A673 (cell line): Measurements from ENCODE around the gene SCART1. TPM values are rescaled to one million over a fixed set of nuclear protein-coding genes. Genes with fewer than 3 reads are reported as not detected.

Experiments
- BruUV-seq: library from RNA; stranded (reverse); fragments of 400-500 nt; replicated peaks from 2 replicates; lab custom pipeline; 2021; lab: Mats Ljungman, UMichigan
- CTCF ChIA-PET: fragments of 300-600 bp; sonication (Branson Sonifier 250); formaldehyde crosslinking; loops from one replicate; lab custom pipeline; 2022; ENCODE audit warnings: antibody characterized with exemption; lab: Charles Lee
- POLR2A ChIA-PET: fragments of 300-600 bp; sonication (Branson Sonifier 250); formaldehyde crosslinking; loops from one replicate; lab custom pipeline; 2022; ENCODE audit warnings: antibody characterized with exemption; ENCODE audit not compliant: low non-redundant PET; lab: Charles Lee
- DNase-seq: peaks from one replicate; pipeline ENCODE4 v3.0.0-alpha.2; 2015; ENCODE audit warnings: low spot score
- H3K27ac ChIP-seq: fragments of 200-600 bp; sonication (generic); 2 replicates; pipeline ENCODE4 v1.5.1; 2016; ENCODE audit warnings: mixed run types, low read depth, mild to moderate bottlenecking, mixed read lengths, antibody characterized with exemption, low read length; ENCODE audit not compliant: poor library complexity, severe bottlenecking
- H3K27me3 ChIP-seq: fragments of 200-600 bp; sonication (generic); replicated peaks from 2 replicates; pipeline ENCODE4 v1.6.1; 2017; ENCODE audit warnings: mixed run types, low read depth, mild to moderate bottlenecking, mixed read lengths, antibody characterized with exemption, low read length; ENCODE audit not compliant: insufficient read depth, poor library complexity
- H3K36me3 ChIP-seq: fragments of 200-600 bp; sonication (generic); 2 replicates; pipeline ENCODE4 v1.6.1; 2016; ENCODE audit warnings: mixed run types, mild to moderate bottlenecking, mixed read lengths, antibody characterized with exemption, low read length; ENCODE audit not compliant: insufficient read depth, poor library complexity, severe bottlenecking
- H3K4me1 ChIP-seq: fragments of 200-600 bp; sonication (generic); 2 replicates; pipeline ENCODE4 v1.6.1; 2017; ENCODE audit warnings: mixed run types, mild to moderate bottlenecking, mixed read lengths, antibody characterized with exemption, low read length; ENCODE audit not compliant: insufficient read depth, poor library complexity, severe bottlenecking
- H3K4me3 ChIP-seq: fragments of 200-600 bp; sonication (generic); 2 replicates; pipeline ENCODE4 v1.5.1; 2016; ENCODE audit warnings: low read depth, mixed run types, mild to moderate bottlenecking, mixed read lengths, low read length; ENCODE audit not compliant: poor library complexity, severe bottlenecking
- H3K9me3 ChIP-seq: fragments of 200-600 bp; sonication (generic); 2 replicates; pipeline ENCODE4 v1.6.1; 2016; ENCODE audit warnings: mixed run types, low read depth, mild to moderate bottlenecking, mixed read lengths, antibody characterized with exemption, low read length; ENCODE audit not compliant: poor library complexity, severe bottlenecking
- EZH2 ChIP-seq: fragments of 200-600 bp; sonication (generic); IDR thresholded peaks from 2 replicates; pipeline ENCODE4 v1.6.1; 2017; ENCODE audit warnings: borderline replicate concordance, low read depth, mild to moderate bottlenecking, mixed read lengths, antibody characterized with exemption, low read length; ENCODE audit not compliant: poor library complexity, severe bottlenecking
- intact Hi-C: fragments of 100-400 bp; cut with micrococcal nuclease; formaldehyde crosslinking; loops from one replicate; pipeline ENCODE4 v1.10.0; 2022; ENCODE audit not compliant: unreplicated experiment
- total RNA-seq: library from RNA; stranded (reverse); gene quantifications from 2 replicates; pipeline ENCODE4 v1.2.3, GENCODE V29; 2021
- TF ChIP-seq, protein P1 (sequence below): fragments of 300-800, 200-600 bp; sonication (generic); conservative IDR thresholded peaks from 2 replicates; pipeline ENCODE4 v1.5.1; 2017; ENCODE audit warnings: low read depth, mild to moderate bottlenecking, antibody characterized with exemption, low read length, moderate library complexity, mixed read lengths

Gene SCART1
- total RNA-seq, 1 experiment from 2014 or later = 1.8 TPM

DNA sequence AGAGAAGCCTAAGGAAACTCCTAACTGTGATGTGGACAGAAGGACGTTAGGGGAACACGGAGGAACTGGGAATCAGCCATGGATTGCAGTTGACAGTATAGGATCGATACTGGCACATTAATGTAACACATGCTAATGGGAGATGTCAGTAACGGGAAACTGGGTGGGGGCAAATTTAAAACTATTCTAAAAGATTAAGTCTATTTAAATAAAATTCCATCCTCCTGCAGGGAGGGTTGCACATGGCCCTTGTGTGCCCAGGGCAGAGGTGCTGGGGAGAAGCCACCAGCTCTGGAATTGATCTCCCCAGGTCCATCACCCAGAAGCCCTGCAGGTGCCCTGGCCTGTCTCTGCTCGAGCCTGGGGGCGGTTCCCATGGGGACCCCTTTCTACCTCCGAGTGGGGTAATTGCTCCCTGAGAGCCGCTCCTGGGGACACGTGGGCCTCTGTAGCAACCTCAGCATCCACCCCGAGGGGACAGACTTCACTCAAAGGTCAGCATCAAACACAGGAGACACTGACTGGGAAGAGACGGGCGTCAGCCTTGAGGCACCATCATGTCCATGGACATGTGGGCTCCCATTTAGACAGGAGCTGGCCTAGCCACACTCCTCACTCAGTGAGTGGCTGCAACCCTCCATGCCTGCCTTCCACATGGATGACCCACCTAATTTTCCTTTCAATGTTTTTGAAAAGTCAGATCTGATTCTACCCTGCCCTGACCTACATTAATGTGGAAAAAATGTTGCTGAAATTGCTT lies 21.1 kb downstream of the SCART1 start:
- intact Hi-C loops = no loop called here
- Histone ChIP-seq H3K9me3 (no peaks in the 10 kb centered on the region), H3K4me3 (no peak overlapping the region), H3K36me3 (no peaks in the 10 kb centered on the region), H3K4me1 (no peaks in the 10 kb centered on the region), H3K27me3 (peaks cover 14% of the 10 kb centered on the region), H3K27ac (no peak overlapping the region)
- no TSS peak for BruUV-seq
- POLR2A ChIA-PET = no interaction called here
- CTCF ChIA-PET = no interaction called here
- no peak for DNase-seq
- TF ChIP-seq EZH2 = no peak
- TF ChIP-seq, protein P1, sequence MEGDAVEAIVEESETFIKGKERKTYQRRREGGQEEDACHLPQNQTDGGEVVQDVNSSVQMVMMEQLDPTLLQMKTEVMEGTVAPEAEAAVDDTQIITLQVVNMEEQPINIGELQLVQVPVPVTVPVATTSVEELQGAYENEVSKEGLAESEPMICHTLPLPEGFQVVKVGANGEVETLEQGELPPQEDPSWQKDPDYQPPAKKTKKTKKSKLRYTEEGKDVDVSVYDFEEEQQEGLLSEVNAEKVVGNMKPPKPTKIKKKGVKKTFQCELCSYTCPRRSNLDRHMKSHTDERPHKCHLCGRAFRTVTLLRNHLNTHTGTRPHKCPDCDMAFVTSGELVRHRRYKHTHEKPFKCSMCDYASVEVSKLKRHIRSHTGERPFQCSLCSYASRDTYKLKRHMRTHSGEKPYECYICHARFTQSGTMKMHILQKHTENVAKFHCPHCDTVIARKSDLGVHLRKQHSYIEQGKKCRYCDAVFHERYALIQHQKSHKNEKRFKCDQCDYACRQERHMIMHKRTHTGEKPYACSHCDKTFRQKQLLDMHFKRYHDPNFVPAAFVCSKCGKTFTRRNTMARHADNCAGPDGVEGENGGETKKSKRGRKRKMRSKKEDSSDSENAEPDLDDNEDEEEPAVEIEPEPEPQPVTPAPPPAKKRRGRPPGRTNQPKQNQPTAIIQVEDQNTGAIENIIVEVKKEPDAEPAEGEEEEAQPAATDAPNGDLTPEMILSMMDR = no peak

DNA sequence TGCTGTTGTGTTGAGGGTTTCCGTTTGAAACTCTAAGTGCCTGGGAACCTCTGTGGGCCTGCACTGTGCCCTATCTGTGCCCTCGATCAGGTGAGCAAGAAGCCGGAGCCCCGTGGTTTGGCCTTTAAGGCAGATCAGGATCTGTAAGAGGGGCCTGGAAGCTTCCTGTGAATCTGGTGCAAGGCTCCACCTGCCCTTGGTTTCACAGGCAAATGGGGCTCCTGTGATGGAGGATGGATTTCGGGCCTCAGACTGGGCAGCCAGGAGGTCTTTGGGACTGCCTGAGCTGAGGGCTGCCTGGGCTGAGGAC lies 21.6 kb downstream of the SCART1 start:
- Histone ChIP-seq H3K4me1 (no peaks in the 10 kb centered on the region), H3K9me3 (no peaks in the 10 kb centered on the region), H3K27ac (no peak overlapping the region), H3K27me3 (peaks cover 14% of the 10 kb centered on the region), H3K36me3 (no peaks in the 10 kb centered on the region), H3K4me3 (no peak overlapping the region)
- no TSS peak for BruUV-seq
- POLR2A ChIA-PET = no interaction called here
- CTCF ChIA-PET = no interaction called here
- DNase-seq = no peak
- intact Hi-C loops = no loop called here
- TF ChIP-seq EZH2 = no peak
- TF ChIP-seq, protein P1 = no peak

DNA sequence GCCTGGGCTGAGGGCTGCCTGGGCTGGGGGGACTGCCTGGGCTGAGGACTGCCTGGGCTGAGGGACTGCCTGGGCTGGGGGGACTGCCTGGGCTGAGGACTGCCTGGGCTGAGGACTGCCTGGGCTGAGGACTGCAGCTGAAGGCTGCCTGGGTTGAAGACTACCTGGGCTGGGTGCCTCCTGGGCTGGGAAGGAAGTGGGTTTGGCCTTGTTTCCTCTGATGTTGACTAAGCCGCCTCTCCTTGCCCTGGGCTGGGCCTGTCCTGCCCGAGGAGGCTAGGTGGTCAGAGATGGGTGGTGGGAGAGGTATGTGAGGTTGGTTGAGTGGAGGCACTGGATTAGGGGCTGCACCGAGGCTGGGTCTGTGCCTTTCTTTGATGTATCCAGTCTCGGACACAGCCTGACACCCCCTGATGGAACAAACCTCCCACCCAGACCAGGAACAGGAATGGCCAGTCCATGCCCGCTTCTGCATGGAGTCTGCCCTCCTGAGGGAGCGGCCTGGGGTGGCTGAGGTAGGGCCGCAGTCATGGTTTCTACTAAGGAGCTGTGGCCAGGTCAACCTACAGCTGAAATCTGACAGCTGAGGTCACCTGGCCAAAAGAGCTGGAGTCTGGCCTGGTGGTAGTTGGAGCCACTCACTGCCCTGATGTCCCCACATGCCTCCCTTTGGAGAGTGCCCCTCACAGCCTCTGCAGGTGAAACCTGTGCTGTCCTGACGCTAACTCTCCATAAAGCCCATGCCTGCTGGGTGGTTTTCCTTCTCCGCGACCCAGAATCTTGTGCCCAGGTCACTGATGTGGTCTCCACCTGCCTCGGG lies 22.3 kb downstream of the SCART1 start:
- Histone ChIP-seq H3K4me3 (no peak overlapping the region), H3K4me1 (no peaks in the 10 kb centered on the region), H3K27ac (no peak overlapping the region), H3K36me3 (no peaks in the 10 kb centered on the region), H3K9me3 (no peaks in the 10 kb centered on the region), H3K27me3 (peaks cover 14% of the 10 kb centered on the region)
- POLR2A ChIA-PET = no interaction called here
- BruUV-seq = no TSS peak
- TF ChIP-seq EZH2 = no peak
- TF ChIP-seq, protein P1 = no peak
- intact Hi-C loops = no loop called here
- CTCF ChIA-PET = no interaction called here
- no peak for DNase-seq
